C4-2B (cell line): ENCODE measurements around the gene SMIM43.

Experiments
- H3K27ac ChIP-seq: fragments of 450-650 bp; 2 replicates; pipeline ENCODE4 v1.5.1; 2017
- ZFX ChIP-seq: fragments of 450-650 bp; IDR thresholded peaks from 2 replicates; pipeline ENCODE4 v1.6.1; 2017
- TF ChIP-seq, protein P1 (sequence below): fragments of 450-650 bp; conservative IDR thresholded peaks from 2 replicates; pipeline ENCODE4 v1.5.1; 2017; ENCODE audit warnings: mild to moderate bottlenecking

The SMIM43 gene

DNA sequence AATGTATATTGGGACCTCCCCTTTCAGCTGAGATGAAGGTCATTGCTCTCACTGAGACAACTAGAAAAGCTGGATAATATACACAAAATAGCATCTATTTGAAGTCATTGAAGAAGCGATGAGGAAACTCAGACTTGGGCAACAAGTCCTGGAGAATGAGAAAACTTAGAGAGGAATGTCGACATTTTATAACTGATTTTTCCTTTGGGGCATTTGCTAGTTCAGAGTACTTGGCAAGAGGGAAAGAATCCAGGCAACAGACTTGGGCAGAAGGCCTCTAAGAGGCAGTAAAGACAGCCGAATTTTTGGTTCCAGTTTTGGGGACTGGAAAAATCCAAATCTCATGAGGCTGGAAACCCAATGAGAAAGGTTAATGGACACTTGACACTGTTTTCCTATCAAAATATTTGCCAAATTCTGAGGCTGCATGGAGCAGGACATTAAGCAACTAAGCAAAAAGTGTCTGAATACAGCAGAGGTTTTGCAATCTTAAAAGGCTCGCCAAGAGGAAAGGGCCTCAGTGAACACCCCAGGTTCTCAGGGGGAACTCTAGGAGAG is 47.2 kb downstream of the SMIM43 start:
- no peak overlapping the region for H3K27ac ChIP-seq
- TF ChIP-seq, protein P1, sequence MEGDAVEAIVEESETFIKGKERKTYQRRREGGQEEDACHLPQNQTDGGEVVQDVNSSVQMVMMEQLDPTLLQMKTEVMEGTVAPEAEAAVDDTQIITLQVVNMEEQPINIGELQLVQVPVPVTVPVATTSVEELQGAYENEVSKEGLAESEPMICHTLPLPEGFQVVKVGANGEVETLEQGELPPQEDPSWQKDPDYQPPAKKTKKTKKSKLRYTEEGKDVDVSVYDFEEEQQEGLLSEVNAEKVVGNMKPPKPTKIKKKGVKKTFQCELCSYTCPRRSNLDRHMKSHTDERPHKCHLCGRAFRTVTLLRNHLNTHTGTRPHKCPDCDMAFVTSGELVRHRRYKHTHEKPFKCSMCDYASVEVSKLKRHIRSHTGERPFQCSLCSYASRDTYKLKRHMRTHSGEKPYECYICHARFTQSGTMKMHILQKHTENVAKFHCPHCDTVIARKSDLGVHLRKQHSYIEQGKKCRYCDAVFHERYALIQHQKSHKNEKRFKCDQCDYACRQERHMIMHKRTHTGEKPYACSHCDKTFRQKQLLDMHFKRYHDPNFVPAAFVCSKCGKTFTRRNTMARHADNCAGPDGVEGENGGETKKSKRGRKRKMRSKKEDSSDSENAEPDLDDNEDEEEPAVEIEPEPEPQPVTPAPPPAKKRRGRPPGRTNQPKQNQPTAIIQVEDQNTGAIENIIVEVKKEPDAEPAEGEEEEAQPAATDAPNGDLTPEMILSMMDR = no peak
- TF ChIP-seq ZFX = no peak

DNA sequence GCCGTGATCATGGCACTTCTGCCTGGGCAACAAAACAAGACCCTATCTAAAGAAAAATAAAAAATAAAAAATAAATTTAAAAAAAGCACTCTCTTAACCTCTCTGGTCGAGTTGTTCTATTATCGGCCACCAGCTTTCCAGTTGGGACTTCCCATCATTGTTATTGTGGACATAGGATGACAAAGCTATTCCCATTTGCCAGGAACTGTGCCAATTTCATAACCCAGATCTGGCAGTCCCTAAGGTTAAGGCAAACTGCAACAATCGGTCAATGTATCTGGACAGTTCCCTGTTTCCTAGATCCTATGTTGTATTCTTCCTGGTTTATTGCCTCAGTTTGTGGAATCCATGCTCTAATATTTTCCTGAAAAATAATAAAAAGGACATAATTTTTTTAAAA is 50.4 kb downstream of the SMIM43 start:
- no peak overlapping the region for H3K27ac ChIP-seq
- TF ChIP-seq, protein P1 = no peak
- TF ChIP-seq ZFX = no peak

DNA sequence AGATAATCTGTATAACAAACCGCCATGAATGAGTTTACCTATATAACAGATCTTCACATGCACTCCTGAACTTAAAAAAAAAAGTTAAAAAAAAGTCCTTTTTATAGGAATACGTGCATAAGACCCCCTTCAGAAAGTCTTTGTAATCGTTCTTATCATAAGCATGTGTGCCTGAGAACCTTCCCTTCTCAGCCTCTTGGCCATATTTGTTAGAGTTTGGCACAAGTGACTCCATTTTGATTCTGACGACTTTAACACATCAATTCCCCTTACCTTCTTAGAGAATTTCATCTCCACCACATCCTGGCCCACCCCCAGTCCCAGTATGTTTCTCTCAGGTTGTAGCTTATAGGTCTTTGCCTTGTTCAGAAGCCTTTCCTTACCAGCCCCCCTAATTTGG is 52.2 kb downstream of the SMIM43 start:
- H3K27ac ChIP-seq = no peak overlapping the region
- TF ChIP-seq, protein P1 = no peak
- TF ChIP-seq ZFX = no peak

DNA sequence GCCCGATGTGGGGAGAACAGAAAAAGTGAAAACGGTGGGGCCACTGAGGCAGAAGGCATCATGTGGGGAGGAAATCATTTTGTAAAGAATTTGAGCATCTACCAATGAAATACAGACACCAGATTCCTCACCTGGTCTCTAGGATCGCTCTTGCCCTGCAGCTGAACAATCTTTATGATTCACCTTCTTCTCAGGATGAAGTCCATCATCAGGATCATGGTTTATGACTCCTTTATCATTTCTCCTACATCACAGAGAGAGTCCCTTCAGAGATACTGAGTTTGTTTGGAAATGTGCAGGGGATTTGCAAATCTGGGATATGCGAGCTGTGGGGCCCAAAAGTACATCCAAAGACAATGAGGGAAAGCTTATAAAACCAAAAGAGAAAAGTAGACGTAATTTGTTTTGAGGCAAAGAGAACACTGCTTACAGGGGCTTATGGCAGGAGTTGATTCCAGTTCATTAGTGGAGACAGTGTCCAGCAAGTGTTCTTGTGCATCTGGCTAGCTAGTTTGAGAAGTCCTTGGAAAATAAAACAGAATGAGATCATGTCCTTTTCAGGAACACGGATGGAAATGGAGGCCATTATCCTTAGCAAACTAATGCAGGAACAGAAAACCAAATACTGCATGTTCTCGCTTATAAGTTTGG is 52.8 kb downstream of the SMIM43 start:
- H3K27ac ChIP-seq = no peak overlapping the region
- TF ChIP-seq, protein P1 = no peak
- no peak for TF ChIP-seq ZFX

DNA sequence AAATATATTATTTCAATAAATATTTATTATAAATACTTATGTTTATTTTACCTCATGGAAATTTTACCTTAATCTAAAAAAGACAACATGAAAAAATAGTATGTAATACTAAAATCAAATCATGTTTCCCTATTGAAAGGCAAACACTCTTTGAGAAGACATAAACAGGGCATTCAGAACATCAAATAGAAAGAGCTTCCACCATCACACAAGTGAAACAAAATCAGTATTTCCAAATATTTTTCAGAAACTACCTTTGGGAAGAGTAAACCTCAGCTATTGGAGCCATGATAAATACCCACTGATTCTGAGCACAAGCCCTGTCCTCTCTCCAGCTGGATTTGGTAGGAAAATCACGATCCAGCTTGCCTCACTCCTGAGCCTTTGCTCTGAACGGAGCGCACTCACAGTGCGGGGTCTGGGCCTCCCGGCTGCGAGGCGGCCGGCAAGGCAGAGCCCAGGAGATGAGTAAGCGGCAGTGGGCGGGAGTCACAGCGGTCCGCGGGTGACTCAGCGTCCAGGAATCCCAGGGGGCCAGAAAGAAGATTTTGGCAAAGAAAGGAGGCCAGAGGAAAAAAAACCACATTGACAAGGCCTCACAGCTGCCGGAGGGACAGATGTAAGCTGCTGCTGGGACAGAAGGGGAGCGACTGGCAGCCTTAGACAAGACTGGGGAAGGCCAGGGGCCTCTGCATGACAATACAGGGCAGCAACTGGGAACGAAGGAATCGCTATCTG is 53.5 kb downstream of the SMIM43 start:
- H3K27ac ChIP-seq = no peak overlapping the region
- TF ChIP-seq ZFX = no peak
- TF ChIP-seq, protein P1 = no peak

DNA sequence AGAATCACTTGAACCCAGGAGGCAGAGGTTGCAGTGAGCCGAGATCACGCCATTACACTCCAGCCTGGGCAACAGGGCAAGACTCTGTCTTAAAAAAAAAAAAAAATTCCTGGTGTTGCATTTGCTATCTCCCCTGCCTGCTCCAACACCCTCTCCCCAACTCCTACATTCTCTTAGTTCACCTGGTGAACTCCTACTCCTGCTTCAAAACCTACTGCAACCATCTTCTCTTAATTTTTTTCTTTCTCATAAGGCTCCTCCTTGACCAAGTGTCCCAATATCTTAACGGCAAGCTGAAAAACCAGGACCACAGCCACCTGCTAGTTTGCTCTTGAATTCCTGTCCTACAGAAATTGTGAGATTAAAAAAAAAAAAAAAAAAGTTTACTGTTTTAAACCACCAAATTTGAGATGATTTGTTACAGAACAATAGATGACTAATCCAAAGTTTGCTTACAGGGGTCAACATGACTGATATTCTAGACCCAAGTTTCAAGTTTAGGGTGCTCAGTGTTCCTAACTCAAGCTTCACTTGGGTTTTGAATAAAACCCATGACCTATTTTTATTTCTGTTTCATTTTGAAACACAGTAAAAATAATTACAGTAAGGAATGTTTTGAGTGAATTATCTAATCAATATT is 55.1 kb downstream of the SMIM43 start:
- no peak overlapping the region for H3K27ac ChIP-seq
- TF ChIP-seq, protein P1 = no peak
- no peak for TF ChIP-seq ZFX
